NCI-H510A treated with DMSO at 0.1 percent for 48 hours (cell line): ENCODE data around the gene FBXO28.
A peak's percentile ranks its signal among the peaks of the same experiment; 100 is the strongest.

Experiments
- DNase-seq: peaks from one replicate; lab custom pipeline; 2025; lab: John Stamatoyannopoulos, UW

FBXO28 gene

DNA sequence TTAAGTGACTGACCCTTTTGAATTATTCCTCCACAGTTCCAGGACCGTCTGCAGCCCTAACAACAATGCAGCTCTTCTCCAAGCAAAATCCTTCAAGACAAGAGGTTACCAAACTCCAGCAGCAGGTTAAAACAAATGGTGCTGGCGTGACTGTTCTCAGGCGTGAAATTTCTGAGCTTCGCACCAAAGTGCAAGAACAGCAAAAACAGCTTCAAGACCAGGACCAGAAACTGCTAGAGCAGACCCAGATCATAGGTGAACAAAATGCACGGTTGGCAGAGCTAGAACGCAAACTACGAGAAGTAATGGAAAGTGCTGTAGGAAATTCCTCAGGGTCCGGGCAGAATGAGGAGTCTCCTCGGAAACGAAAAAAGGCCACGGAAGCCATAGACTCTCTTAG is 43.4 kb downstream of the FBXO28 start:
- no peak for DNase-seq

DNA sequence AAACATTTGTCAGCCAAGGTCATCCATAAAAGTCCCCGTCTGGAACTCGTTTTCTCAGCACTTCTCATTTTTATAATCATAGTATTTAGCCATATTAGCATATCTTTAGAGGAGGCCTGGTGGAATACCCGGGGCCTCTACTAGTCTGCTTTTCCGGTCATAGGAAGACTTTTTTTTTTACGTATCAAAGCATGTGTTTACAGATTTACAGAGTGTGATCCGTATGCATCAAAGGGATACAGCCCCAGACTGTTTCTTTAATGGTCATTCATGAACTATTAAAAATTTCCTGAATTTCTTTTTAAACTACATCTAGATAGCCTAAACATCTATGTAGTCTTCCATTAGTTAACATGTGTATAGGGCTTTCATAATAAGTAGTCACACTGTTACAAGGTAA is 45.6 kb downstream of the FBXO28 start:
- no peak for DNase-seq

DNA sequence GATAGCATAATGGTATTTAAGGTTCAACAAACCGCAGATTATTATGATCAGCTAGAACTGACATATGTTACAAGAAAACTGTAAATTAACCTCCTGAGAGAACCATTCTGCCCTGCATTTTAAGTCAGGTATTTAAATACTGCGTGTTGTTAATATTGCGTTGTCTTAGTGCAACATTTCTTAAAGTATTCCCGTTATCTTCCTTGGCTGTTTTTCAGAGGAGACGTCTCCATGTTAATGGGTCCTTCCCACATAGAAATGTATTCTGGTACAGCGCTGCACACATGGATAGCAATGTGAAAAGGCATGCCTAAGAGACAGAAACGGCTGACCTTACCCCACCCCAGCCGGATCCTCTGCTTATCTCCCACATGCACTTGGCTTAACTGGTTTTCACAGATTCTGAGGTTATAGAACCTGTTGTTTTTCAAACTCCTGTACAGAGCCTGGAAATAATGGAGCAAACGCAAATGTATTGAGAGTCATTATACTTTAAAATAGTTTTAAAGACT is 46.3 kb downstream of the FBXO28 start:
- DNase-seq, result no peak

DNA sequence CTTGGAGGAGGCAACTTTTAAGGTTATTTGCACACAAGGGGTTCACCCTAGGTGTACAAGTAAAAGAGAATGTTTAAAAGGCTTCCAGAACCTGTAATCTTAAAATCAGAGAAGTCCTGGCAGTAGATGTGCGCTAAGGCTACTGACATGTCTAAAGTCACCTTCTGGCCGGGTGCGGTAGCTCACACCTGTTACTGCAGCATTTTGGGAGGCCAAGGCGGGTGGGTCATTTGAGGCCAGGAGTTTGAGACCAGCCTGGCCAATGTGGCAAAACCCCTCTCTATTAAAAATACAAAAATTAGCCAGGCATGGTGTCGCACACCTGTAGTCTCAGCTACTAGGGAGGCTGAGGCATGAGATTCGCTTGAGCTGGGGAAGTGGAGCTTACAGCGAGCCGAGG is 48.9 kb downstream of the FBXO28 start:
- no peak for DNase-seq

DNA sequence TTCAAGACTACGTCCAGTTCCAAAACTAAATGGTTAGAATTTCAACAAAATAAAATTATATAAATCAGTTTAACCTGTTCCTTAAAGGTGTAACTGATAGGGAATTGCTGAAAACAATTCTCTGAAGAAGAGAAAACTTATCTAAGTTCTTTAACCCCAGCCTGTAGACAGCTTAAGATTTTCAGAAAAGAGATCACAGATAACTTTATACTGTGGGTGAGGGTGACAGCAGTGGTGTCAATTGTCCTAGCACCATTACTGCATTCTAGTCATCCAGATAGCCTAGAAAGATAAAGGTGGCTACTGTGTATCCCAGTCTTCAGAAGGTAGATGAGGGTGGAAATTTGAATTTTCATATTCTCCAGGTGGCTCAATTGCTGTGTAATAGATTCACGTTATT is 49.4 kb downstream of the FBXO28 start:
- no peak for DNase-seq

DNA sequence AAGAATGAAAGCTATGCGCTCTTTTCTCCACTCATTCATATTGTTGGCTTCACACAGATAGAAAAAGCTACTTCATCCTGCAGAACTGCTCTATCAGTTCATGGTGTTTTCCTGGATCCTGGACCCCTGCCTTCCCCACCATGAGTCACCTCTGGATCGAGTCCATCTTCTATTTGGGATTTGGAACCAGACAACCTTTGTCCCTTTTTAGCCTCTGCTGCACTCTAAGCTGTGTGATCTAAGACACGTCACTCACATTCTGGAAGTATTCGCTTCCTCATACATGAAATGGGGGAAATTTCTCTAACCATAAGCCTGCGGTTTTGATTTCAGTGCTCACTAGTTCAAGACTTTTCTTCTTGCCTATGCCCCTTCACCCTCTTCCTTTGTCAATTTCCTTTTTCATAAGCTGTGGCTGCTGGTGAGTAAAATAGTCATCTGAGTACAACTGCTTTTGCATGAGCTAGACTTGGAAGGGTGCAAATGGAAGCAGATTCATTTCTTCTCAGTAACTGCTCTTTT is 55.0 kb downstream of the FBXO28 start:
- DNase-seq, result no peak

DNA sequence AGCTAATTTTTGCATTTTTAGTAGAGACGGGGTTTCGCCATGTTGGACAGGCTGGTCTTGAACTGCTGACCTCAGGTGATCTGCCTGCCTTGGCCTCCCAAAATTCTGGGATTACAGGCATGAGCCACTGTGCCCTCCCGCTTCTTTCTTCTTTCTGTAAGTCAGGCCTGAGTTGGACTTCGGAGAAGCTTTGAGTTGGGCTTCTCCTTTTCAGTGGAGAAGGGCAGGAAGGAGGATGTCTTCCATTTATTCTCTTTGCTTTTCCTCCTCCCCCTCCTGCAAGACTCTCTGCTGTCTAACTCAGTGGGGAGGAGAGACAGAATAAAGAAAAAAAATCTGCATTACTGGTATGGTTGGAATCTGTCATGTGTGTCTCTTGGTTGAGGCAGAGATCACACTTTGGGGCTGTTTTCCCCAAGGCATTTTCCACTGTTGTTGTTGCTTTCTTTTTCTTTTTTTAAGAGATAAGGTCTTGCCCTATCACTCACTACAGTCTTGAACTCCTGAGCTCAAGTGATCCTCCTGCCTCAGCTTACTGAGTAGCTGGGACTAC is 55.9 kb downstream of the FBXO28 start:
- DNase-seq, result no peak

DNA sequence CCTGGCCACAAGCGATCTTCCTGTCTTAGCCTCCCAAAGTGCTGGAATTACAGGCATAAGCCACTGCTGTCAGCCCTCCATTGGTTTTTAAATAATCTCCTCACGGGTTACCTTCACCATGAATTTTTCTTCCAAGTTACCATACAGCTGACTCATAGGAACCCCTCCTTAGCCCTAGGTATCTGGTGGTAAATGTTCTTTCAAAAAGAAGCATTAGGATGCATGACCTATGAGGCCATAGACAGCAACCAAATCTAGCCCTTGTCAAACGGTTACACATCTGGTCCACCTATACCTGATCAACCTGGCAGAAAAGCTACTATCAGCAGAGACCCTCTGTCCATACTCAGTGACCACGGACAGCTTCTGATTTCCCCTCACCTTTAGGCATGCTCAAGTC is 56.4 kb downstream of the FBXO28 start:
- DNase-seq, result no peak

DNA sequence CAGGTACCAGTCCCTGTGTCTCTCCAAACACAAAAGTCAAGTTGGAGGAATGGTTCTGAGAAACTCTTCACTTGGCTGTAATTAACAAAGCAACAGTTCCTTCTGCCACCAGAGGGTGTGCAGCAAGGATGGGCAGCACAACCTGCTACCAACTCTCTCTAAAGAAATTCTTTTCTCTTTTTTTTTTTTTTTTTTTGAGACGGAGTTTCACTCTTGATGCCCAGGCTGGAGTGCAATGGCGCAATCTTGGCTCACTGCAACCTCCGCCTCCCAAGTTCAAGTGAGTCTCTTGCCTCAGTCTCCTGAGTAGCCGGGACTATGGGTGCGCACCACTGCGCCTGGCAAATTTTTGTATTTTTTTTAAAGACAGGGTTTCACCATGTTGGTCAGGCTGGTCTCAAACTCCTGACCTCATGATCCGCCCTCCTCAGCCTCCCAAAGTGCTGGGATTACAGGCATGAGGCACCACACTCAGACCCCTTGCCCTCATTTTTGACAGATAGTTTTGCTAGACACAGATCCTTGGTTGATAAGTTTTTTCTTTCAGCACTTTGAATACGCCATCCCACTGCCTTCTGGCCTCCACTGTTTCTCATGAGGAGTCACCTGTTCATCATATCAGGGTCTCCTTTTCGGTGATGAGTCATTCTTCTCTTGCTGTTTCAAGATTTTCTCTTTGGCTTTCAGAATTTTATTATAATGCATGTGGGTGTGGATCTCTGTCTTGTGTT is 57.0 kb downstream of the FBXO28 start:
- DNase-seq, result no peak

DNA sequence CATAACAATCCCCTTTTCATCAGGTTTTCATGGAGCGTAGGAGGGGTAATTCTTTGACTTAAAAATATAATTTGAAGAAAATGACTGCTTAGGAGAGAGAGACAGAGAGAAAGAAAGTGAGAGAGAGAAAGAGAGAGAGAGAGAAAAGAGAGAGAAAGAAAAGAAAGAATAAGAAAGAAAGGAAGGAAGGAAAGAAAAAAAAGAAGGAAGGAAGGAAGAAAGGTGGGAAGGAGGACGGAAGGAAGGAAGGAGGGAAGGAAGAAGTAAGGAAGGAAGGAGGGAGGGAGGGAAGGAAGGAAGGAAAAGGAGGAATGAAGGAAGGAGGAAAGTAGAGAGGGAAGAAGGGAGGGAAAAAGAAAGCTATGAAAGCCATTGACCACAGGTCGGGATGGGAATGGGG is 58.3 kb downstream of the FBXO28 start:
- no peak for DNase-seq

DNA sequence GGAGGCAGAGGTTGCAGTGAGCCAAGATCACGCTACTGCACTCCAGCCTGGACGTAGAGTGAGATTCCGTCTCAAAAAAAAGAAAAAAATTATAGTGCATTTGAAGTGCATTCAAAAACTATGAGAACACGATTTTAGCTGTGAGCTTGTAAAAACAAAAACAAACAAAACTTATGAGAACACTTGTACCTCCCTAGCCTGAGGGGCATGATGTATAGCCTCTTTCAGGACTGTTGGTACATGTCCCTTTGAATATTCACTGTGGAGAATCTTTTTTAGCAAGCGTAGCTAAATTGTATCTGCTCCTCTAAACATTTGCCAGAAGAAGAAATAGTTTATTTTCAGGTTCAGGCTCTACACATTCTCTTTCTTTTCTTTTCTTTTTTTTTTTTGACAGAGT is 59.6 kb downstream of the FBXO28 start:
- DNase-seq, result no peak

DNA sequence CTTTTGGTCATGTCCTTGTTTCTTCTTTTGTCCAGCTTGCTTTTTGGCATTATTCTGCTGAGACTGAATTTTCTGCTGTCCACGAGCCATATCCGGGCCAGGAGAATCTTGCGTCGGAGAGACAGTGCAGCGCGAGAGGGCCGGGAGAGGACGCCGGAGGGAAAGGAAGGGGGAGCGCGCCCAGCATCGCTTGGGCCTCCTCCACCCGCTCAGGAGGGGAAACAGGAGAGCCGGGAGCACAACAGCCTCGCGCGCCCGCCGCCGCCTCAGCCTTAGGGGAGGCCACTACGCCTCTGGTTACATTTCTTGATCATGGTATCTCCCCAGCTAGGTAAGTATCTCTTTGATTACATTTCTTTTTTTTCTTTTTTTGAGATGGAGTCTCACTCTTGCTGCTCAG is 61.7 kb downstream of the FBXO28 start:
- DNase-seq, result peak; percentile 63

DNA sequence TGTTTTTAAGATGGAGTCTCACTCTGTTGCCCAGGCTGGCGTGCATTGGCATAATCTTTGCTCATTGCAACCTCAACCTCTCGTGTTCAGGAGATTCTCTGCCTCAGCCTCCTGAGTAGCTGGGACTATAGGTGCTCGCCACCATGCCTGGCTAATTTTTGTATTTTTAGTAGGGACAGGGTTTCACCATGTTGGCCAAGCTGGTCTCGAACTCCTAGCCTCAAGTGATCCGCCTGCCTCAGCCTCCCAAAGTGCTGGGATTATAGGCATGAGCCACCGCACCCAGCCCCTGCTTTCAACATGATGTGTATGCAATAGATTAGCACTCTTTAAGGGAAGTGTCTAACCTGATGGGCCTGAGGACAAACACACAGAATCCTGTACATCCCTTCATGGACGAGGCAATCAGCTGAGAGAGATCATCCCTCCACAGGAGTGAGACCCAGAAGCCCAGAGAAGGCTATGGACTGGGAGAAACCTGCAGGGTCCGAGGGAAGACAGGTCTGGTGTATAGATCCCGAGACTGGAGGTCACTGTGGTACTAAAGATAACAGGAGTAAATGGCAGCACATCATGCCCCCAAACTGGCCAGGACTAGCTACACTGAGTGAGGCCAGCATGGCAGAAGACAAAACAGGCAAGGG is 63.6 kb downstream of the FBXO28 start:
- no peak for DNase-seq

DNA sequence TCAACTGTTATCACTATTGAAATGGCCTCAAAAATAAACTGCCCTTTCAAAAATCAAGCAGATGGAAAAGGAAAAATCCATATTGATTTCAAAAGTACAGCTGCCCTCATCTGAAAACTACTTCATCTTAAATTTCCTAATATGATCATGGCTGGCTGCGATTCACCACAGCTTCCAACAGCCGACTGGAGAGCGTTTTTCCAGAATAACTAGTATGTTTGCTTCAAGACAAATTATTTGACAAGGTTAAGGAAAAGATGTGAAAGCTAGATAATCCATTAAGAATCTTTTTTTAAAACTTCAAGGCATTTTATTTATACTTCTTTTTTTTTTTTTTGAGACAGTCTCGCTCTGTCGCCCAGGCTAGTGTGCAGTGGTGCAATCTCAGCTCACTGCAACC is 65.0 kb downstream of the FBXO28 start:
- DNase-seq, result no peak

DNA sequence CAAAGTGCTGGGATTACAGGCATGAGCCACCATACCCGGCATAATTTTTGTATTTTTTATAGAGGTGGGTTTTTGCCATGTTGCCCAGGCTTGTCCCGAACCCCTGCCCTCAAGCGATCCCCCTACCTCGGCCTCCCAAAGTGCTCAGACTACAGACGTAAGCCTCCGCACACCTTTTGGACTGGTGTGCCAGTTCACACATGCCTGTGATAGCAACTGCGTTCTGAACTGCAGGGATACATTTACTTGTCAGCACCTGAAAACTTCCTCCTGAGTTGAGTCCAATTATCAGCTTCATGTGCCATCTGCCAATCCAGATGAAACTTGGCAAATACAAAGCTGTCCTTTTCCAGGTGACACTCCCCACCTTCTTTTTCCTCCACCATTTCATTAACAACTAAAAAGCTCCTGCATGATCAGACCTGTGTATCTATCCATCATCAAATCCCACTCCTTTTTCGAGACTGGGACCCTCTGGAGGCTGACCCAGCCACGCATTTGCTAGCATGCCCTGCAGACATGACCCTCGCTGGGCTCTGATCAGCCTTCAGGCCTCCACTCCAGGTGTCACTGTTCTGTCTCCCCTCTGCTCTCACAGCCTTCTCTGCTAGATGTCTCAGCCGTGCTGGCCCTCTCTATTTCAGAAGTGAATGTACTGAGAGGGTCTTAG is 67.0 kb downstream of the FBXO28 start:
- no peak for DNase-seq

DNA sequence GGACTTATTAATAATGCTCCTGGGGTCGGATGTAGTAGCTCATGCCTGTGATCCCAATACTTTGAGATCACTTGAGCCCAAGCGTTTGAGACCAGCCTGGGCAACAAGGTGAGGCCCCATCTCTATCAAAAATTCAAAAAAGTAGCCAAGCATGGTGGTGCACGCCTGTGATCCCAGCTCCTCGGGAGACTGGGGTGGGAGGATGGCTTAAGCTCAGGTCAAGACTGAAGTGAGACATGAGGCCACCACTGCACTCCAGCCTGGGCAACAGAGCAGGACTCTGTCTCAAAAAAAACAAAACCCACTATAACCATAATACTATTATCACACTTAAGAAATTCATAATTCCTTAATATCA is 67.5 kb downstream of the FBXO28 start:
- DNase-seq, result no peak

DNA sequence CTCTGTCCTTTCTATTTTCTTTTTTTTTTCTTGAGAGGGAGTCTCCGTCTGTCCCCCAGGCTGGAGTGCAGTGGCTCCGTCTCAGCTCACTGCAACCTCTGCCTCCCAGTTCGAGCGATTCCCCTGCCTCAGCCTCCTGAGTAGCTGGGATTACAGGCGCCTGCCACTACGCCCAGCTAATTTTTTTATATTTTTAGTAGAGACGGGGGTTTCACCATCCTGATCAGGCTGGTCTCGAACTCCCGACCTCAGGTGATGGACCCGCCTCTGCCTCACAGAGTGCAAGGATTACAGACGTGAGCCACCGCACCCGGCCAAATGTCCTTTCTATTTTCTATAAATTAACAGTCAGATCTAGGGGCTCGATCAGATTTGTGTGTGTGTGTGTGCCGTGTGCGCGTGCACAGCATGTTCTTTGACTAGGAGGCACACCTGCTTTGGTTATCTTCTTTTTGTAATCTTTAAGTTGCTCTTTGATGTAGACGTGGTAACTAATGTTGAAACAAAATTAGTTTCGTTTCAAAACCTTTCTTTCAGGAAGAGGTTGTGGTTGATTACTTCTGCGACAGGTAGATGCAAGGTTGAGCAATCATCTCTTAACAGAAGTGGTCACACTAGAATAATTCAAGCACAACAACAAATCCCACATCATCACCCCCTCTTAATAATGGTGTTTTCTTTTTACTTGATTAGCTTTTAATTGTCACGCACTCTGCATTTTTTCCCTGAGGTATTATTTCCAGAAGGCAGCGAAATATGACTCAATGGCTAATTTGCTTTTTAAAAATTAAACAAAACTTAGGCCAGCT is 68.3 kb downstream of the FBXO28 start:
- DNase-seq, result peak; percentile 88

DNA sequence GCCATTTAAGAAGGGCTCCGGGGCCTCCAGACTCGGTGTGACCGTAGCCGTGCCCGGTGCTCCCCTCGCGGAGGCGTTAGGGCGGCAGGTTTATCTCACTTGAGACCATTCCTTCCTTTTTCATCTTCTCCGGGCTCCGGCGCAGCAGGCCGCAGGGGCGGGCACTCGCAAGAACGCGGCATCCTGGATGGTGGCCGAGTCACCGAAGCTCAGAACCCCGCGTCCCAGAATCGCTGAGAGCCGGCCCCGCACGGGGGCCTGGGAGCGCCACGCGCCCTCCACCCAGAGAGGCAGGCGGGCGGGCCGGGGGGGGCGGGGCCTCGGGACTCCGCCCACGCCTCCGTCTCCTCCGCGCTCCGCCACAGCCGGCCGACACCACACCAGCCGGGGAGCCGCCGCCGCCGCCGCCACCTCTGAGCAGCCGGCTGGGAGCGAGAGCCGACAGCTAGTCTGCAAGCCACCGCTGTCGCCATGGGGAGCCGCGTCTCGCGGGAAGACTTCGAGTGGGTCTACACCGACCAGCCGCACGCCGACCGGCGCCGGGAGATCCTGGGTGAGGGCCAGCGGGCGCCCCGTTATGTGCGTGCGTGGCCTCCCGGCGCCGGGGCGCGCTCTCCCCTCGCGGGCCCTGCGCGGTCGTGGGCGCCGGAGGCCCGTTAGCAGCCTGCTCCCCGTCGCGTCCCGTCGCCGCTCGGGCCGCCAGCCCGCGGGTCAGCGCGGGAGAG is 69.1 kb downstream of the FBXO28 start, which contains the start of gene DEGS1:
Gene DEGS1 (plus strand): TSS at position 375 of the 725 bp plus-strand sequence. CDS start 97 bp downstream, at position 472.
- DNase-seq, result peak; percentile 88

DNA sequence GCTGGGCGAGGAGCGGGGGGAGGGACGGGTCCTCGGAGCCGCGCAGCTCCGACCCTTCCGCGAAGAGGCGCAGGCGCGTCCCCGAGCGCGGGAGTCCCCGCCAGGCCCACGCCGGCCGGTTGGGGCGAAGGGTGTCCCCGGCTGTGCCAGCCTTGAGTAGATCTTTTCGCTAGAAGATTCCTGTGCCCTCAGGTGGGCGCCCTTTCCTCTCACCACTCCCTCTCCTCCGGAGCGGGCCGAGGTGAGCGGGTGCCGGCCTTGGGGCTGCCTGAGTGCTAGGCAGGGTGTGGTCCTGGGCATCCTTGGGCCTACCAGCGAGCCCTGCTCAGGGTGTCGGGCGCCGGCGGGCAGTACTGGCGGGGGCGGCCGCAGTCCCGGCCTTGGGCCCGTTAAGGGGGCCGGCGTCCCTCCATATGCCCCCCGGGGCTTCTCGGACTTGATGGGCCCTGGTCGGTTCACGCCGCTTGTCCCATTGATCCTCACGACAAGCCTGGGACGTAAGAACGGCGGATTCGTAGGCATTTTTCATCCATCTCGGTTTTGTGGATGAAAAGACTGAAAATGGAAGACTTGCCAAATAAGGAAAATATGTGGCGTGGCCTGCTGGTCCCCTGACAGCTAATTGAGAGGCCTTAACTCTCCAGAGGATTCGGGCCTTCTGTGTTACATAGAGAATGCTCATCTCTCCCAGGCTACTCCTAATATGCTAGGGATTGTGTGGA is 69.8 kb downstream of the FBXO28 start:
- peak; percentile 30 for DNase-seq

DNA sequence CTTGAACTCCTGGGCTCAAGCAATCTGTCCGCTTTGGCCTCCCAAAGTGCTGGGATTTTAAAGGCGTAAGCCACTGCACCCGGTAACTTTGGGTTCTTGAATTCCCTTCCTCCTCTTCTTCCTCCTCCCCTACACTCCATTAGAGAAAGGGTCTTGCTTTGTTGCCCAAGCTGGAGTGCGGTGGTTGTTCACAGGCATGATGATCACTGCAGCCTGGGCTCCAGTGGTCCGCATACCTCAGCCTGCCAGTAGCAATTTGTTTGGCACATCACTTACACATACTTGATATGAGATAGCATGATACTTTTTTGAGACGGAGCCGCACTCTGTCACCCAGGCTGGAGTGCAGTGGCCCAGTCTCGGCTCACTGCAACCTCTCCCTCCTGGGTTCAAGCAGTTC is 71.3 kb downstream of the FBXO28 start:
- DNase-seq, result no peak
